HepG2 (cell line): ENCODE results near the gene RNFT2. TPM values are rescaled to one million over a fixed set of nuclear protein-coding genes. Genes with fewer than 3 reads are reported as not detected.

Source experiments
- ATAC-seq: fragments of 200-7000 bp; cut with Tn5 transposase; 3 replicates; pipeline ENCODE4 v1.9.1; 2020; ENCODE audit warnings: mild to moderate bottlenecking, moderate library complexity
- BruUV-seq: library from RNA; stranded (reverse); fragments of 400-500 nt; replicated peaks from 2 replicates; lab custom pipeline; 2021; lab: Mats Ljungman, UMichigan
- CTCF ChIA-PET: fragments of 300-600 bp; formaldehyde crosslinking; extraction: SDS; loops from one replicate; lab custom pipeline; 2021; ENCODE audit warnings: low total read pairs, inconsistent platforms, low intra/inter-chr PET ratio; lab: Yijun Ruan, JAX
- POLR2A ChIA-PET: fragments of 350-600 bp; sonication (Branson Sonifier 250); formaldehyde crosslinking; loops from one replicate; lab custom pipeline; 2020; ENCODE audit warnings: antibody characterized with exemption, inconsistent platforms; lab: Yijun Ruan, JAX
- DNase-seq: peaks from one replicate; pipeline ENCODE4 v3.0.0-alpha.2; 2015; ENCODE audit warnings: low spot score
- FAIRE-seq: peaks from 3 replicates; lab custom pipeline; 2011; peaks lifted over from hg19 to GRCh38; lab: Jason Lieb, UNC
- H2AFZ ChIP-seq: one replicate; pipeline ENCODE4 v1.6.1; 2011; ENCODE audit warnings: low read length, inconsistent platforms
- H3K27ac ChIP-seq: fragments of 300-600 bp; 3 replicates; pipeline ENCODE4 v1.8.0; 2011; ENCODE audit warnings: mixed run types, mild to moderate bottlenecking, mixed read lengths, low read length, inconsistent platforms; ENCODE audit not compliant: insufficient read depth; ENCODE audit errors: extremely low read length
- H3K27me3 ChIP-seq, 2 experiments: fragments of 200-600 bp in 1 of 2; 2 replicates in 1 of 2; 3 replicates in 1 of 2; pipeline versions ENCODE4 v1.6.0 to v1.8.0; 2011; ENCODE audit warnings: low read length in 2 of 2, mild to moderate bottlenecking in 2 of 2, moderate library complexity in 2 of 2, inconsistent platforms in 1 of 2; ENCODE audit not compliant: insufficient read depth in 2 of 2, control insufficient read depth in 1 of 2
- H3K36me3 ChIP-seq, 2 experiments: fragments of 200-600 bp in 1 of 2; replicated peaks in 1 of 2; 2 replicates in 1 of 2; 3 replicates in 1 of 2; pipeline versions ENCODE4 v1.5.1 to v1.8.0; 2011; ENCODE audit warnings: low read length in 2 of 2, inconsistent platforms in 1 of 2; ENCODE audit not compliant: insufficient read depth in 2 of 2, control insufficient read depth in 1 of 2
- H3K4me1 ChIP-seq: 2 replicates; pipeline ENCODE4 v1.5.1; 2012; ENCODE audit warnings: low read length, inconsistent platforms; ENCODE audit not compliant: insufficient read depth
- H3K4me2 ChIP-seq: 2 replicates; pipeline ENCODE4 v1.6.0; 2011; ENCODE audit warnings: low read depth, low read length, inconsistent platforms
- H3K4me3 ChIP-seq, 3 experiments: fragments of 200-600 bp in 1 of 3; sonication (generic), shearing (Covaris generic) in 1 of 3; replicated peaks in 1 of 3; 2 replicates each; pipeline ENCODE4 v1.5.1; 2011 to 2016; ENCODE audit warnings: low read length in 3 of 3, inconsistent platforms in 2 of 3, low read depth in 2 of 3, mild to moderate bottlenecking in 2 of 3, control low read depth in 1 of 3, mixed read lengths in 1 of 3; ENCODE audit not compliant: insufficient read depth in 1 of 3
- H3K79me2 ChIP-seq: one replicate; pipeline ENCODE4 v1.6.1; 2011; ENCODE audit warnings: low read length, inconsistent platforms; ENCODE audit not compliant: insufficient read depth
- H3K9ac ChIP-seq: 2 replicates; pipeline ENCODE4 v1.6.0; 2011; ENCODE audit warnings: mild to moderate bottlenecking, low read depth, low read length, inconsistent platforms; ENCODE audit not compliant: insufficient read depth
- H3K9me3 ChIP-seq: 2 replicates; pipeline ENCODE4 v1.5.1; 2012; ENCODE audit warnings: mild to moderate bottlenecking, low read length
- H4K20me1 ChIP-seq: 2 replicates; pipeline ENCODE4 v1.6.0; 2011; ENCODE audit warnings: inconsistent platforms, mild to moderate bottlenecking, low read length, moderate library complexity; ENCODE audit not compliant: insufficient read depth
- AGO1 ChIP-seq: fragments of 200-400 bp; formaldehyde crosslinking; IDR thresholded peaks from 2 replicates; pipeline ENCODE4 v1.6.1; 2017; ENCODE audit warnings: mild to moderate bottlenecking, low read depth, low read length, moderate library complexity; ENCODE audit not compliant: poor library complexity, severe bottlenecking
- ARID5B ChIP-seq: IDR thresholded peaks from 2 replicates; pipeline ENCODE4 v1.4.0; 2020; ENCODE audit warnings: mild to moderate bottlenecking, missing genetic modification reagents
- CTCF ChIP-seq: sonication (generic); formaldehyde crosslinking; IDR thresholded peaks from 2 replicates; pipeline ENCODE4 v1.5.0; 2020; ENCODE audit warnings: mild to moderate bottlenecking, missing genetic modification reagents, moderate library complexity
- ELF3 ChIP-seq: IDR thresholded peaks from 2 replicates; pipeline ENCODE4 v1.6.1; 2016; ENCODE audit warnings: missing genetic modification reagents, missing compliant biosample characterization
- MTA3 ChIP-seq: sonication (generic); formaldehyde crosslinking; IDR thresholded peaks from 2 replicates; pipeline ENCODE4 v1.4.0; 2020; ENCODE audit warnings: missing genetic modification reagents
- RAD21 ChIP-seq: fragments of 450-650 bp; formaldehyde crosslinking; IDR thresholded peaks from 2 replicates; pipeline ENCODE4 v1.5.0; 2020; ENCODE audit warnings: mild to moderate bottlenecking
- STAG1 ChIP-seq: sonication (generic); formaldehyde crosslinking; IDR thresholded peaks from 2 replicates; pipeline ENCODE4 v1.4.0; 2020; ENCODE audit warnings: missing genetic modification reagents
- XRCC5 ChIP-seq: fragments of 200-400 bp; formaldehyde crosslinking; optimal IDR thresholded peaks from 2 replicates; pipeline ENCODE3; 2017; ENCODE audit warnings: mild to moderate bottlenecking, low read length
- ZNF350 ChIP-seq: sonication (generic); formaldehyde crosslinking; IDR thresholded peaks from 2 replicates; pipeline ENCODE4 v1.4.0; 2020; ENCODE audit warnings: mild to moderate bottlenecking, low read depth, missing genetic modification reagents, borderline replicate concordance
- ZNF383 ChIP-seq: sonication (generic); formaldehyde crosslinking; IDR thresholded peaks from 2 replicates; pipeline ENCODE4 v1.4.0; 2020; ENCODE audit warnings: missing genetic modification reagents, mild to moderate bottlenecking, borderline replicate concordance
- ZNF510 ChIP-seq: sonication (generic); formaldehyde crosslinking; IDR thresholded peaks from 2 replicates; pipeline ENCODE4 v1.4.0; 2020; ENCODE audit warnings: low read depth, mild to moderate bottlenecking, missing genetic modification reagents
- WGBS: methylation state at CpG from one replicate; pipeline ENCODE4 v1.1.6; 2017; ENCODE audit warnings: low lambda C conversion rate; 5-methylcytosine and 5-hydroxymethylcytosine counted together
- in situ Hi-C: cut with HindIII; loops from 2 replicates; pipeline ENCODE4 v1.10.0; 2017; ENCODE audit warnings: low pct_unique_long_range_greater_than_20kb; ENCODE audit not compliant: extremely low pct_ligation_motif_present
- intact Hi-C: fragments of 100-400 bp; cut with micrococcal nuclease; formaldehyde crosslinking; loops from one replicate; pipeline ENCODE4 v1.10.0; 2022; ENCODE audit not compliant: unreplicated experiment
- polyA plus RNA-seq, 8 experiments: library from polyadenylated mRNA; depleted of rRNA in 3 of 8; stranded (reverse) in 7 of 8; unstranded in 1 of 8; fragments of >200 nt; fragmentation: Illumina TruSeq in 4 of 8; extraction: Trizol in 4 of 8; gene quantifications; 2 replicates each; pipeline versions ENCODE4 v1.2.1 to v1.2.3, GENCODE V29; 2011 to 2016; ENCODE audit warnings: low read depth in 4 of 8, missing spikeins in 1 of 8, mixed read lengths in 1 of 8; ENCODE audit not compliant: insufficient read depth in 1 of 8
- total RNA-seq, 5 experiments: library from RNA; depleted of rRNA; stranded (reverse); fragments of >200 nt; fragmentation: Illumina TruSeq; extraction: Trizol; gene quantifications; 2 replicates each; pipeline ENCODE4 v1.2.3, GENCODE V29; 2016; ENCODE audit warnings: low read depth in 1 of 5

The RNFT2 gene
- total and polyA plus RNA-seq, 2 of the 13 experiments (the other 11 are each of a cell fraction or from before 2014, with no cell fraction given): 3.3 to 8.3 TPM

GRCh38 chr12:116863275-116863767 is 125.2 kb downstream of the RNFT2 start:
- Histone ChIP-seq H3K9me3 (no peaks in the 10 kb centered on the region), H3K27me3 (peaks cover 0 to 25% of the 10 kb centered on the region in 2 experiments; a peak in 3 of 5 replicates), H2AFZ (no peak overlapping the region), H3K36me3 (no peaks in the 10 kb centered on the region), H3K4me1 (peaks cover 34% of the 10 kb centered on the region), H3K79me2 (no peaks in the 10 kb centered on the region), H4K20me1 (no peaks in the 10 kb centered on the region), H3K4me3 (no peak overlapping the region), H3K4me2 (no peak overlapping the region), H3K27ac (no peak overlapping the region), H3K9ac (no peak overlapping the region)
- no TSS peak for BruUV-seq
- DNase-seq (peak; percentile 52), FAIRE-seq (peak; percentile 40), ATAC-seq (peak; percentile 79)
- intact Hi-C loops (no loop called here), in situ Hi-C loops (no loop called here)
- POLR2A ChIA-PET: no interaction called here
- 6% methylated on average over 6 of the region's 6 CpGs for WGBS
- TF ChIP-seq ZNF510 (no peak), STAG1 (peak; percentile 43), ELF3 (CRISPR knock-in tag) (no peak), XRCC5 (peak; percentile 55), ZNF383 (CRISPR knock-in tag) (no peak), RAD21 (peak; percentile 45; the same call in 1 of the 2 replicates), ZNF350 (CRISPR knock-in tag) (no peak), MTA3 (CRISPR knock-in tag) (no peak), CTCF (CRISPR knock-in tag) (peak; percentile 59), AGO1 (no peak), ARID5B (CRISPR knock-in tag) (no peak)
- CTCF ChIA-PET: no interaction called here
